Common myeloid progenitor, CD34-positive (primary cell): ENCODE measurements around the gene MSH3.
"Not testable (repeated sequence)": the region's sequence is repeated elsewhere in the genome, so short reads cannot be mapped to it uniquely, and the experiment has no call there.

Source experiments
- CTCF ChIA-PET: fragments of 350-600 bp; sonication (Branson Sonifier 250); formaldehyde crosslinking; loops from one replicate; lab custom pipeline; 2021; ENCODE audit warnings: antibody characterized with exemption; lab: Charles Lee
- POLR2A ChIA-PET: fragments of 350-600 bp; sonication (Branson Sonifier 250); formaldehyde crosslinking; loops from one replicate; lab custom pipeline; 2021; ENCODE audit warnings: antibody characterized with exemption; lab: Charles Lee
- DNase-seq, 3 donors: peaks; one replicate each; pipeline versions ENCODE4 v3.0.0 to v3.0.0-alpha.2; 2013
- H3K27ac ChIP-seq, 2 experiments: 1 replicate in 1 of 2; 2 replicates in 1 of 2; pipeline ENCODE4 v1.7.0; 2013; ENCODE audit warnings: inconsistent platforms in 2 of 2, low read length in 2 of 2, mild to moderate bottlenecking in 2 of 2, low read depth in 1 of 2, moderate library complexity in 1 of 2; ENCODE audit not compliant: severe bottlenecking in 2 of 2, insufficient read depth in 1 of 2, poor library complexity in 1 of 2
- H3K27me3 ChIP-seq, 5 experiments: replicated peaks in 2 of 5; 1 replicate in 3 of 5; 2 replicates in 2 of 5; pipeline versions ENCODE4 v1.6.1 to v1.7.0; 2013; ENCODE audit warnings: low read length in 4 of 5, mild to moderate bottlenecking in 2 of 5, moderate library complexity in 2 of 5, inconsistent platforms in 1 of 5; ENCODE audit not compliant: insufficient read depth in 5 of 5, control insufficient read depth in 4 of 5
- H3K36me3 ChIP-seq, 4 experiments: 1 replicate in 2 of 4; 2 replicates in 2 of 4; pipeline versions ENCODE4 v1.6.1 to v1.7.0; 2013; ENCODE audit warnings: low read length in 3 of 4, control low read depth in 1 of 4, mild to moderate bottlenecking in 1 of 4; ENCODE audit not compliant: control insufficient read depth in 4 of 4, insufficient read depth in 4 of 4
- H3K4me1 ChIP-seq, 4 experiments: 1 replicate in 3 of 4; 2 replicates in 1 of 4; pipeline versions ENCODE4 v1.6.1 to v1.7.1; 2013; ENCODE audit warnings: low read length in 3 of 4, mild to moderate bottlenecking in 3 of 4, control low read depth in 1 of 4, inconsistent platforms in 1 of 4, moderate library complexity in 1 of 4; ENCODE audit not compliant: control insufficient read depth in 4 of 4, insufficient read depth in 4 of 4; ENCODE audit errors: control extremely low read depth in 1 of 4
- H3K4me3 ChIP-seq, 7 experiments: 1 replicate in 4 of 7; 2 replicates in 3 of 7; pipeline versions ENCODE4 v1.5.1 to v1.7.0; 2013; ENCODE audit warnings: mild to moderate bottlenecking in 7 of 7, low read length in 6 of 7, moderate library complexity in 6 of 7, inconsistent platforms in 2 of 7, low read depth in 2 of 7, control low read depth in 1 of 7; ENCODE audit not compliant: insufficient read depth in 4 of 7, control insufficient read depth in 1 of 7; ENCODE audit errors: extremely low read depth in 1 of 7
- H3K9me3 ChIP-seq, 5 experiments: 1 replicate in 4 of 5; 2 replicates in 1 of 5; pipeline versions ENCODE4 v1.6.1 to v1.7.1; 2013; ENCODE audit warnings: low read length in 4 of 5, mild to moderate bottlenecking in 2 of 5, inconsistent platforms in 1 of 5, low read depth in 1 of 5, moderate library complexity in 1 of 5; ENCODE audit not compliant: control insufficient read depth in 4 of 5, insufficient read depth in 2 of 5; ENCODE audit errors: control extremely low read depth in 1 of 5
- WGBS: methylation state at CpG from one replicate; pipeline ENCODE4 v1.1.5; 2013; ENCODE audit not compliant: insufficient coverage; 5-methylcytosine and 5-hydroxymethylcytosine counted together

Gene MSH3

GRCh38 chr5:80654054-80654390 is 430 bp upstream of the MSH3 start:
- Histone ChIP-seq H3K27me3 (no peaks in the 10 kb centered on the region), H3K9me3 (no peaks in the 10 kb centered on the region), H3K36me3 (peaks cover 4 to 29% (median 9%) of the 10 kb centered on the region in 4 experiments), H3K4me3 (peak overlapping the region; percentile 38 to 93 (median 91)), H3K27ac (peak overlapping the region in 1 of 2 experiments; percentile 61), H3K4me1 (peaks cover 14 to 27% (median 20%) of the 10 kb centered on the region in 4 experiments)
- ChIA-PET POLR2A (no interaction called here), CTCF (no interaction called here)
- DNase-seq, result peak in 2 of 3 donors; percentile 37 to 48
- 0% methylated on average over 14 of the region's 24 CpGs for WGBS

GRCh38 chr5:80655231-80655774 is 851 bp downstream of the MSH3 start:
- POLR2A ChIA-PET, result no interaction called here

GRCh38 chr5:80656425-80656824 is 2.0 kb downstream of the MSH3 start:
- no CpG with 5 or more reads among the region's 1 CpG for WGBS
- POLR2A ChIA-PET, result no interaction called here

More at GRCh38 chr5:80655231-80655774, 851 bp downstream of the MSH3 start:
- Histone ChIP-seq H3K27me3 (no peaks in the 10 kb centered on the region), H3K4me3 (peak overlapping the region; percentile 4 to 93 (median 83)), H3K27ac (peak overlapping the region; percentile 33 to 75), H3K9me3 (peaks cover 0 to 4% (median 0%) of the 10 kb centered on the region in 5 experiments), H3K36me3 (peaks cover 8 to 41% (median 21%) of the 10 kb centered on the region in 4 experiments), H3K4me1 (peaks cover 14 to 27% (median 20%) of the 10 kb centered on the region in 4 experiments)
- DNase-seq, result no peak
- WGBS, result 23% methylated on average over 5 of the region's 7 CpGs
- CTCF ChIA-PET, result interaction anchor here (1.0 to 2.5 kb wide), 3 partner anchors 10 to 19 kb away, joined by 3 to 9 read pairs (median 3); no protein-coding TSS in a partner anchor

GRCh38 chr5:80659106-80659505 is 4.7 kb downstream of the MSH3 start:
- ChIA-PET POLR2A (no interaction called here), CTCF (no interaction called here)
- peaks cover 17 to 58% (median 37%) of the 10 kb centered on the region in 4 experiments for H3K36me3 ChIP-seq

More at GRCh38 chr5:80656425-80656824, 2.0 kb downstream of the MSH3 start:
- Histone ChIP-seq H3K27ac (no peak overlapping the region), H3K9me3 (peaks cover 0 to 4% (median 0%) of the 10 kb centered on the region in 5 experiments), H3K36me3 (peaks cover 11 to 46% (median 29%) of the 10 kb centered on the region in 4 experiments), H3K4me3 (no peak overlapping the region), H3K4me1 (peaks cover 14 to 27% (median 20%) of the 10 kb centered on the region in 4 experiments), H3K27me3 (no peaks in the 10 kb centered on the region)
- peak in 1 of 3 donors; percentile 4 for DNase-seq
- CTCF ChIA-PET, result interaction anchor here (2.5 kb wide), 1 partner anchor 16 kb away, joined by 9 read pairs; no protein-coding TSS in a partner anchor

GRCh38 chr5:80660661-80661060 is 6.2 kb downstream of the MSH3 start:
- H3K4me3 ChIP-seq, H3K27me3 ChIP-seq, CTCF ChIA-PET, H3K4me1 ChIP-seq, H3K9me3 ChIP-seq, DNase-seq, H3K27ac ChIP-seq, POLR2A ChIA-PET: not testable (repeated sequence)
- peaks cover 21 to 70% (median 45%) of the 10 kb centered on the region in 4 experiments for H3K36me3 ChIP-seq
- 100% methylated on average over 1 of the region's 7 CpGs for WGBS

More at GRCh38 chr5:80659106-80659505, 4.7 kb downstream of the MSH3 start:
- Histone ChIP-seq H3K4me3 (no peak overlapping the region), H3K4me1 (peaks cover 5 to 14% (median 8%) of the 10 kb centered on the region in 4 experiments), H3K9me3 (peaks cover 0 to 4% (median 2%) of the 10 kb centered on the region in 5 experiments), H3K27ac (no peak overlapping the region), H3K27me3 (no peaks in the 10 kb centered on the region)
- 100% methylated on average over 1 of the region's 5 CpGs for WGBS
- no peak for DNase-seq

- Histone ChIP-seq H3K9me3 (peaks cover 0 to 4% (median 2%) of the 10 kb centered on the region in 5 experiments), H3K4me3 (no peak overlapping the region), H3K27ac (no peak overlapping the region), H3K36me3 (peaks cover 20 to 73% (median 48%) of the 10 kb centered on the region in 4 experiments), H3K27me3 (no peaks in the 10 kb centered on the region), H3K4me1 (no peaks in the 10 kb centered on the region)
- DNase-seq, result no peak
- POLR2A ChIA-PET, result no interaction called here
- CTCF ChIA-PET, result no interaction called here
- WGBS, result no CpG with 5 or more reads among the region's 1 CpG
These were observed 7.7 kb downstream of the MSH3 start for GRCh38 chr5:80662108-80662507.

GRCh38 chr5:80665057-80665456 is 10.6 kb downstream of the MSH3 start:
- peaks cover 21 to 66% (median 44%) of the 10 kb centered on the region in 4 experiments for H3K36me3 ChIP-seq
- 100% methylated on average over 4 of the region's 4 CpGs for WGBS

More at GRCh38 chr5:80665057-80665456, 10.6 kb downstream of the MSH3 start:
- H3K27me3 ChIP-seq, result no peaks in the 10 kb centered on the region
- no peak overlapping the region for H3K4me3 ChIP-seq
- H3K9me3 ChIP-seq, result peaks cover 0 to 4% (median 0%) of the 10 kb centered on the region in 5 experiments
- H3K4me1 ChIP-seq, result no peaks in the 10 kb centered on the region
- ChIA-PET CTCF (interaction anchor here (1.5 kb wide), 1 partner anchor 9 kb away, joined by 3 read pairs; no protein-coding TSS in a partner anchor), POLR2A (no interaction called here)
- DNase-seq, result no peak
- no peak overlapping the region for H3K27ac ChIP-seq
